Vagina (tissue), 2 donors: Measurements from ENCODE around the gene CHST1. TPM values are rescaled to one million over a fixed set of nuclear protein-coding genes. Genes with fewer than 3 reads are reported as not detected.

Experiments
- DNase-seq, 2 donors: peaks; one replicate each; pipeline ENCODE4 v3.0.0-alpha.2; 2017; ENCODE audit errors: extremely low spot score in 2 of 2
- H3K27ac ChIP-seq: fragments of 200-600 bp; sonication (generic); one replicate; pipeline ENCODE4 v1.5.1; 2019
- H3K27me3 ChIP-seq: fragments of 200-600 bp; sonication (generic); one replicate; pipeline ENCODE4 v1.5.1; 2019
- H3K36me3 ChIP-seq, 2 donors: fragments of 200-600 bp; sonication (generic); one replicate each; pipeline ENCODE4 v1.5.1; 2017 to 2019
- H3K4me1 ChIP-seq: fragments of 200-600 bp; sonication (generic); one replicate; pipeline ENCODE4 v1.5.1; 2019
- H3K4me3 ChIP-seq, 2 donors: fragments of 200-600 bp; sonication (generic); 1 replicate in 1 of 2; 2 replicates in 1 of 2; pipeline ENCODE4 v1.5.1; 2016 to 2019
- H3K9me3 ChIP-seq: fragments of 200-600 bp; sonication (generic); one replicate; pipeline ENCODE4 v1.5.1; 2019
- POLR2A ChIP-seq, 2 donors: fragments of 450-650 bp; IDR thresholded peaks; one replicate each; pipeline ENCODE4 v1.6.1; 2017; ENCODE audit warnings: antibody characterized with exemption in 2 of 2, mild to moderate bottlenecking in 2 of 2, moderate library complexity in 2 of 2
- POLR2AphosphoS5 ChIP-seq, 2 donors: sonication (generic); formaldehyde crosslinking; IDR thresholded peaks; one replicate each; pipeline ENCODE4 v1.9.0; 2017; ENCODE audit warnings: antibody characterized with exemption in 2 of 2, mild to moderate bottlenecking in 2 of 2, low read depth in 1 of 2; ENCODE audit not compliant: insufficient read depth in 1 of 2
- intact Hi-C: fragments of 100-400 bp; cut with DNase I; formaldehyde crosslinking; loops from one replicate; pipeline ENCODE4 v1.15.1; 2023
- total RNA-seq: library from RNA; depleted of rRNA; stranded (reverse); fragments of >200 nt; gene quantifications from one replicate; pipeline ENCODE4 v1.2.3, GENCODE V29; 2016
- TF ChIP-seq, protein P1 (sequence below), 3 experiments: fragments of 450-650 bp in 2 of 3; fragments of 200-600 bp in 1 of 3; sonication (generic) in 1 of 3; IDR thresholded peaks; one replicate each; pipeline ENCODE4 v1.5.1; 2017 to 2019; ENCODE audit warnings: antibody characterized with exemption in 3 of 3, mild to moderate bottlenecking in 2 of 3, moderate library complexity in 2 of 3

The CHST1 gene
- 2.0 TPM for total RNA-seq

DNA sequence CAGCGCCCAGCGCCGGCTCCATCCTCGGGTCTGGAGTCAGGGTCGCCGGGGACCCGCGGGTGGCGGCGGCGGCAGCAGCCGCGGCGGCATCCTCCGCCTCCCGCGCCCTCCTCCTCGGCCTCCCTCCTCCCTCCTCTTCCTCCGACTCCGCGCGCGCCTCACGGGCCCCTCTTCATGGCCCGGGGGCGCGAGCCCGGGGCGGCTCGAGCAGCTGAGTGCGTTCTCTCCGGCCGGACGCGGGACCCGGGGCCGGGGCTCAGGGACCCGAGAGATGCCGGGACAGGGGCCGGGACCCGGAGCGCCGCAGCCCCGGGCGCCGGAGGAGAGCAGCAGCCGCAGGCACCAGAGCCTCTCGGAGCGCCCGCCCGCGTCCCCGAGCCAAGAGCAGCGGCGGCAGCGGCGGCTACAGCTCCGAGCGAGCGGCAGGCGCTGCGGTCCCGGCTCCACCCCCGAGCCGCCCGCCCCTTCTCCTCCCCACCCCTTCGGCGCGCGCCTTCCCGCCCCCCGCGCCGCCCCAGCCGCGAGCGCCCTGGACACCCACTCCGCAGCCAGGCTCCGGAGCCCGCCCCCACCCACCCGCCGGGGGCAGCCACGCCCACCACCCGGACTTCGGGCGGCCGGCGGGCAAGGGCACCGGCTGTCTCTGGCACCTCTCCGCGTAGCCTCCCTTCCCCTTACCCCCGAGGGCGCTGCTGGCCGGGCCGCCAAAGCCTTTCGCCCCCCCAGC is at the start of gene CHST1:
Gene CHST1, minus strand, starts transcription at position 417 of the 727 bp plus-strand sequence. CDS start 14,699 bp downstream, outside the sequence.
- Histone ChIP-seq H3K4me3 (peak within 1 kb of the TSS; percentile 54 to 60), H3K4me1 (peaks cover 25% of the 10 kb centered on the region), H3K9me3 (no peaks in the 10 kb centered on the region), H3K27me3 (no peaks in the 10 kb centered on the region), H3K27ac (peak within 1 kb of the TSS; percentile 64), H3K36me3 (no peaks in the 10 kb centered on the region)
- no peak for DNase-seq
- TF ChIP-seq, protein P1, sequence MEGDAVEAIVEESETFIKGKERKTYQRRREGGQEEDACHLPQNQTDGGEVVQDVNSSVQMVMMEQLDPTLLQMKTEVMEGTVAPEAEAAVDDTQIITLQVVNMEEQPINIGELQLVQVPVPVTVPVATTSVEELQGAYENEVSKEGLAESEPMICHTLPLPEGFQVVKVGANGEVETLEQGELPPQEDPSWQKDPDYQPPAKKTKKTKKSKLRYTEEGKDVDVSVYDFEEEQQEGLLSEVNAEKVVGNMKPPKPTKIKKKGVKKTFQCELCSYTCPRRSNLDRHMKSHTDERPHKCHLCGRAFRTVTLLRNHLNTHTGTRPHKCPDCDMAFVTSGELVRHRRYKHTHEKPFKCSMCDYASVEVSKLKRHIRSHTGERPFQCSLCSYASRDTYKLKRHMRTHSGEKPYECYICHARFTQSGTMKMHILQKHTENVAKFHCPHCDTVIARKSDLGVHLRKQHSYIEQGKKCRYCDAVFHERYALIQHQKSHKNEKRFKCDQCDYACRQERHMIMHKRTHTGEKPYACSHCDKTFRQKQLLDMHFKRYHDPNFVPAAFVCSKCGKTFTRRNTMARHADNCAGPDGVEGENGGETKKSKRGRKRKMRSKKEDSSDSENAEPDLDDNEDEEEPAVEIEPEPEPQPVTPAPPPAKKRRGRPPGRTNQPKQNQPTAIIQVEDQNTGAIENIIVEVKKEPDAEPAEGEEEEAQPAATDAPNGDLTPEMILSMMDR (IDR thresholded peaks at IDR 0.05), result no peak
- no peak for TF ChIP-seq POLR2A (IDR thresholded peaks at IDR 0.05)
- TF ChIP-seq POLR2AphosphoS5 (IDR thresholded peaks at IDR 0.05; ENCODE audit: insufficient read depth in 1 of 2, low read depth in 1 of 2), result no peak
- intact Hi-C loops, result no loop called here

DNA sequence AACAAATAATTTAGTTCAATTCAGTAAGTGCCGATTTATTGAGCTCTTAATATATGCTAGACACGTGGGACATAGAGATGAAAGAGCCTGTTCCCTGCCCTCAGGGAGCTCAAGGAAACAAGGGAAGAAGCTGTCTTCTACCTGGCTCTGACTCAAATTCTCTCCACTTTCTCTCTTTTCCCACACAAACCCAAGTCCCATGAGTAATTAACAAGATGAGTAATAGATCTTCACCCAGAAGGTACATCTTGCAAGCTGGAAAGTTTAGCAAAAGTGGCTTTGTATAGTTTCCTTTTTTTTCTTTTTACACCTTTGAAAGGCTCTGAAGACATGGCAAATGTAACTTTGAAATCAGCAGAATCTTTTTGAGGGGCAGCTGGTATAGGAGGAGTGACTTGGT is 48.2 kb upstream of the CHST1 start:
- H3K9me3 ChIP-seq, result no peaks in the 10 kb centered on the region
- no peaks in the 10 kb centered on the region for H3K36me3 ChIP-seq
- no peaks in the 10 kb centered on the region for H3K27me3 ChIP-seq
- TF ChIP-seq POLR2A (IDR thresholded peaks at IDR 0.05), result no peak
- no peak for TF ChIP-seq POLR2AphosphoS5 (IDR thresholded peaks at IDR 0.05; ENCODE audit: insufficient read depth in 1 of 2, low read depth in 1 of 2)
- TF ChIP-seq, protein P1 (IDR thresholded peaks at IDR 0.05), result no peak
- no peak for DNase-seq
- no peaks in the 10 kb centered on the region for H3K4me1 ChIP-seq
- intact Hi-C loops, result no loop called here
- H3K27ac ChIP-seq, result no peak overlapping the region
- H3K4me3 ChIP-seq, result no peak overlapping the region

DNA sequence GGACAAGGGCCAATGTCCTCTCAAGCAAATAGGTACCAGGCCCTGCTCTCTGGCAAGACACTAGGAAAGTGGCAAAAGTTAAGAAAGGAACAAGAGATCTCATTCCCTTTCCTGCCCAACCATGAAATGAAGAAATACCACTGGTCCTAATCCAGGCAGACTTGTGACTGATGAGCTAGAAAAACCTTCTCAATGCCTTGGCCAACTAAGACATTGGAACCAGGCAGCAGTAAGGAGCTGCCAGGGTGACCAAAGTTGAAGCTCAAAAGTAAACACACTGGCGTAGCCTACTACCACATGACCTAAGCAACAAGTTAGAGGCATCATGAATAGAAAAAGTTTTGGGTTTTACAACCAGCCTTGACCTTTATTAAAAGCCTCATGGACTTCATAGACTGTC is 45.1 kb upstream of the CHST1 start:
- TF ChIP-seq, protein P1 (IDR thresholded peaks at IDR 0.05), result no peak
- TF ChIP-seq POLR2AphosphoS5 (IDR thresholded peaks at IDR 0.05; ENCODE audit: insufficient read depth in 1 of 2, low read depth in 1 of 2) (no peak), POLR2A (IDR thresholded peaks at IDR 0.05) (no peak)
- H3K36me3 ChIP-seq, result no peaks in the 10 kb centered on the region
- no peak for DNase-seq
- H3K27me3 ChIP-seq, result no peaks in the 10 kb centered on the region
- intact Hi-C loops, result no loop called here
- H3K4me3 ChIP-seq, result no peak overlapping the region
- H3K9me3 ChIP-seq, result no peaks in the 10 kb centered on the region
- no peaks in the 10 kb centered on the region for H3K4me1 ChIP-seq
- H3K27ac ChIP-seq, result no peak overlapping the region

DNA sequence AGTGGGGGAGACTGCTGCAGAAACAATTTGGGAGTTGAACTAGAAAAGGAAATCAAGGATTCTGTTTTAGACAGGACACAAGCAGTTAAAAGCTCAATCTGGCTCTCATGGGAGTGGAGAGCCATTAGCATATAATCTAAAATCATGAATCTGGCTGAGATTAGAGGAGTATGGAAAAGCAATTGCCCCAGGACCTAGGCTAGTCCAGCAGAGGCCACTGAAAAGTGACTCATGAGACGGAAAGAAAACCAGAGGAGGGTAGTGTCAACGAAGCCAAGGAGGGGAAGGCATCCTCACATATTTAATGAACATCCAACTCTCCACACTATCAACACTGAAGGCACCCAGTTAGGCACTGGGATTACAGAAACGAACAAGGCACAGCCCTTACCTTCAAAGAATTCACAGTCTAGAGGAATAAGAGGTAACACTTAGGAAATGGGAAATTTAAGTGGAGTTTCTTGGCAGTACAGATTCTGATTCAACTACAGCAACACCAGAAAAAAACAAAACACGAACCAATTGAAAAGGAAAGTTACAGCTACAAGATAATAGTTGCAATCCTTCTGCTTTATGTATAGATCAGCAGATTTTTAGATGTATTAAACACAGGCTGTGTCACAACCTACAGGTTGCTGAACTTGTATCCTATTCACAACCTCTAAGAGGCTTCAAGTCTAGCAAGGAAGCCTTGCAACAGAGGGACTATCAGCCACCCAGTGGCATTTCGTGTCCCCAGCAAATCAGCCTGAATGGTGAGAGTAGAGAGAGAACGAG is 43.7 kb upstream of the CHST1 start:
- DNase-seq, result no peak
- H3K36me3 ChIP-seq, result no peaks in the 10 kb centered on the region
- no peaks in the 10 kb centered on the region for H3K4me1 ChIP-seq
- H3K27me3 ChIP-seq, result no peaks in the 10 kb centered on the region
- no peak overlapping the region for H3K4me3 ChIP-seq
- TF ChIP-seq, protein P1 (IDR thresholded peaks at IDR 0.05), result no peak
- no peak for TF ChIP-seq POLR2A (IDR thresholded peaks at IDR 0.05)
- TF ChIP-seq POLR2AphosphoS5 (IDR thresholded peaks at IDR 0.05; ENCODE audit: insufficient read depth in 1 of 2, low read depth in 1 of 2), result no peak
- H3K9me3 ChIP-seq, result no peaks in the 10 kb centered on the region
- intact Hi-C loops, result no loop called here
- H3K27ac ChIP-seq, result no peak overlapping the region

DNA sequence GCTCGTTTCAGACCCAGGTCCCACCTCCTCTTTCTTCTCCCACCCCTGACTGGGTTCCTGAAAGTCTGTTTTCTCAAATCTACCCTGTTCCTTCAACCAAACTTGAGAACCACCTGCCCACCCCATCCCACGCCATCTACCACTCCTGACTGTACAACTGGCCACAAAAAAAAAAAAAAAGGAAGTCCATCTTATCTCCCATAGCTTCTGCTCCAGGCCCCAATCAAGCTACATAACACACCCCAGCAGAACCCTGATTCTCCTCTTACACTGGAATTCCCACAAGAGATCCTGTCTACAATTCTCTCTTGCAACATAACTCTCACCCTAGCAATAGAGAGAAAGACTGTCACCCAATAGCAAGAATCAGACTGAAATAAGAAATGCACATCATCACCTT is 39.2 kb upstream of the CHST1 start:
- no peak for DNase-seq
- H3K36me3 ChIP-seq, result no peaks in the 10 kb centered on the region
- H3K27ac ChIP-seq, result no peak overlapping the region
- TF ChIP-seq, protein P1 (IDR thresholded peaks at IDR 0.05), result no peak
- TF ChIP-seq POLR2AphosphoS5 (IDR thresholded peaks at IDR 0.05; ENCODE audit: insufficient read depth in 1 of 2, low read depth in 1 of 2) (no peak), POLR2A (IDR thresholded peaks at IDR 0.05) (no peak)
- H3K4me1 ChIP-seq, result no peaks in the 10 kb centered on the region
- no peaks in the 10 kb centered on the region for H3K27me3 ChIP-seq
- H3K4me3 ChIP-seq, result no peak overlapping the region
- intact Hi-C loops, result no loop called here
- H3K9me3 ChIP-seq, result no peaks in the 10 kb centered on the region
